Astrocyte of the cerebellum (primary cell): ENCODE measurements around the gene C11orf58.
A peak's percentile ranks its signal among the peaks of the same experiment; 100 is the strongest.

Experiments used
- DNase-seq: peaks from one replicate; pipeline ENCODE4 v3.0.0-alpha.2; 2011; ENCODE audit warnings: low read depth
- H3K4me3 ChIP-seq: 2 replicates; pipeline ENCODE4 v1.5.1; 2011; ENCODE audit warnings: mild to moderate bottlenecking, low read depth, low read length, moderate library complexity
- in situ Hi-C: cut with HindIII; loops from 2 replicates; pipeline ENCODE4 v1.10.0; 2017; ENCODE audit warnings: low sequenced_read_pairs
- TF ChIP-seq, protein P1 (sequence below): IDR thresholded peaks from 2 replicates; pipeline ENCODE4 v1.5.1; 2012; ENCODE audit warnings: low read length, low read depth, moderate library complexity, mild to moderate bottlenecking; ENCODE audit errors: missing control alignments

Gene C11orf58

DNA sequence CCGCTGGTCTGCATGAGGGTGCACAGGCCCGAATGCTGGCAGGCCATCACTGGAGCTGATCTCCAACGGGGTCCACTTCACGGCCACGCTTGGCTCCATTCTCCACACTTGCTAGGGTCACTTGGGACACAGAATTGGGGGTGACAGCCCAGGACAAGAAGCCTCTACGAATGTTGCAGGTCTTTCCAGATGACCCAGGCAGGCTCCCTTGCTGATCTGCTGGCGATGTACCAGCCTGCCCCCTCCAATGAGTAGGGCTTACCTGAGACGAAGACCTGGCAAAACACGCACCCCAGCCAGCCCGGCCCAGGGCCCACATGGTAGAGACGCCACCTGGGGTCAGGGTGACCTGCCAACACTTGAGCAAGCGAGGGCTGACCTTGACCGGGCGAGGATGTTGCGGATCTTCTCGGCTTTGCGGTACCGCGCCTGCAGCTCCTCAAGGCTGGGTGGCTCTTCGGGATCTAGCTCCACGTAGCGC lies 44.9 kb downstream of the C11orf58 start:
- in situ Hi-C loops: loop anchor here (10.0 kb wide), 1 partner anchor 281 kb away; no protein-coding TSS in a partner anchor
- no peak overlapping the region for H3K4me3 ChIP-seq
- TF ChIP-seq, protein P1, sequence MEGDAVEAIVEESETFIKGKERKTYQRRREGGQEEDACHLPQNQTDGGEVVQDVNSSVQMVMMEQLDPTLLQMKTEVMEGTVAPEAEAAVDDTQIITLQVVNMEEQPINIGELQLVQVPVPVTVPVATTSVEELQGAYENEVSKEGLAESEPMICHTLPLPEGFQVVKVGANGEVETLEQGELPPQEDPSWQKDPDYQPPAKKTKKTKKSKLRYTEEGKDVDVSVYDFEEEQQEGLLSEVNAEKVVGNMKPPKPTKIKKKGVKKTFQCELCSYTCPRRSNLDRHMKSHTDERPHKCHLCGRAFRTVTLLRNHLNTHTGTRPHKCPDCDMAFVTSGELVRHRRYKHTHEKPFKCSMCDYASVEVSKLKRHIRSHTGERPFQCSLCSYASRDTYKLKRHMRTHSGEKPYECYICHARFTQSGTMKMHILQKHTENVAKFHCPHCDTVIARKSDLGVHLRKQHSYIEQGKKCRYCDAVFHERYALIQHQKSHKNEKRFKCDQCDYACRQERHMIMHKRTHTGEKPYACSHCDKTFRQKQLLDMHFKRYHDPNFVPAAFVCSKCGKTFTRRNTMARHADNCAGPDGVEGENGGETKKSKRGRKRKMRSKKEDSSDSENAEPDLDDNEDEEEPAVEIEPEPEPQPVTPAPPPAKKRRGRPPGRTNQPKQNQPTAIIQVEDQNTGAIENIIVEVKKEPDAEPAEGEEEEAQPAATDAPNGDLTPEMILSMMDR: no peak
- DNase-seq: no peak

- no peak overlapping the region for H3K4me3 ChIP-seq
- in situ Hi-C loops: loop anchor here (10.0 kb wide), 1 partner anchor 281 kb away; no protein-coding TSS in a partner anchor
- TF ChIP-seq, protein P1: no peak
- DNase-seq: no peak
These were observed 45.6 kb downstream of the C11orf58 start for GRCh38 chr11:16784097-16784496.

DNA sequence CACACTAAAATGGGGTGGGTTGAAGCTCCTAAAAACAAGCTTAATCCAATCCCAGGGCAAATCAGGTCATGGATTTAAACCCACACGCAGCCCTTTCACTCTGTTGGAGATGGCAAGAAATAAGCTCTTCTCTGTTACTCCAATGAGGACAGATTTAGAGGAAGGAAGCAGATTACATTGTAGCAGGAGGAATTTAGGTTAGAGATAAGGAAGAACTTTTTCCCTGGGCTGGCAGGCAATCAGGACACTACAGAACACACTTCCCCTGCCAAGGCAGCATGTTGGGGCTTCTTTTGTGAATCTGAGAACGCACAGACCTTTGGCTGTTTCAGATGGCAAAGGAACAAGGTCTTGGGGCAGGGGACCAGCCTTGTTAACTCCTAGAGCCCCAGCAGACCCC lies 46.2 kb downstream of the C11orf58 start:
- H3K4me3 ChIP-seq: no peak overlapping the region
- in situ Hi-C loops: loop anchor here (10.0 kb wide), 1 partner anchor 280 kb away; no protein-coding TSS in a partner anchor
- TF ChIP-seq, protein P1: no peak
- no peak for DNase-seq

- DNase-seq: peak; percentile 62
- in situ Hi-C loops: loop anchor here (10.0 kb wide), 1 partner anchor 279 kb away; no protein-coding TSS in a partner anchor
- TF ChIP-seq, protein P1: peak; percentile 97
- no peak overlapping the region for H3K4me3 ChIP-seq
These were observed 47.2 kb downstream of the C11orf58 start for GRCh38 chr11:16785520-16786128.

GRCh38 chr11:16786131-16786530 lies 47.7 kb downstream of the C11orf58 start:
- no peak overlapping the region for H3K4me3 ChIP-seq
- TF ChIP-seq, protein P1: no peak
- no peak for DNase-seq
- in situ Hi-C loops: loop anchor here (10.0 kb wide), 1 partner anchor 279 kb away; no protein-coding TSS in a partner anchor

GRCh38 chr11:16787035-16787742 lies 48.7 kb downstream of the C11orf58 start:
- TF ChIP-seq, protein P1: no peak
- H3K4me3 ChIP-seq: no peak overlapping the region
- in situ Hi-C loops: loop anchor here (10.0 kb wide), 1 partner anchor 278 kb away; no protein-coding TSS in a partner anchor
- no peak for DNase-seq
